K562 (cell line): Measurements from ENCODE around the gene SAXO1. TPM values are rescaled to one million over a fixed set of nuclear protein-coding genes. Genes with fewer than 3 reads are reported as not detected.

Source experiments
- ATAC-seq: fragments of 200-7000 bp; cut with Tn5 transposase; 3 replicates; pipeline ENCODE4 v1.9.1; 2020; ENCODE audit warnings: moderate library complexity
- BruUV-seq: library from RNA; stranded (reverse); fragments of 400-500 nt; replicated peaks from 2 replicates; lab custom pipeline; 2021; lab: Mats Ljungman, UMichigan
- CTCF ChIA-PET: fragments of 300-600 bp; formaldehyde crosslinking; extraction: SDS; loops from one replicate; lab custom pipeline; 2021; ENCODE audit warnings: low intra/inter-chr PET ratio; lab: Yijun Ruan, JAX
- POLR2A ChIA-PET: fragments of 300-600, 350-650 bp; sonication (Branson Sonifier 250); formaldehyde crosslinking; extraction: SDS; loops from one replicate; lab custom pipeline; 2021; ENCODE audit warnings: antibody characterized with exemption, inconsistent platforms; lab: Yijun Ruan, JAX
- DNase-seq, 4 experiments: peaks; one replicate each; pipeline versions ENCODE4 v3.0.0 to v3.0.0-alpha.2; 2011 to 2018; ENCODE audit warnings: low spot score in 3 of 4, mixed read lengths in 3 of 4; ENCODE audit errors: extremely low read depth in 1 of 4
- FAIRE-seq: peaks from 2 replicates; lab custom pipeline; 2011; peaks lifted over from hg19 to GRCh38; lab: Jason Lieb, UNC
- H2AFZ ChIP-seq: 2 replicates; pipeline ENCODE4 v1.6.0; 2011; ENCODE audit warnings: low read depth, low read length, control low read depth, inconsistent platforms
- H3K27ac ChIP-seq: fragments of 200-600 bp; 3 replicates; pipeline ENCODE4 v1.8.0; 2011; ENCODE audit warnings: low read depth, mild to moderate bottlenecking, control low read depth, inconsistent platforms, low read length, moderate library complexity, mixed read lengths; ENCODE audit errors: extremely low read depth
- H3K27me3 ChIP-seq, 2 experiments: fragments of 300-600 bp in 1 of 2; 2 replicates in 1 of 2; 3 replicates in 1 of 2; pipeline versions ENCODE4 v1.6.0 to v1.8.0; 2011; ENCODE audit warnings: inconsistent platforms in 2 of 2, low read length in 2 of 2, mild to moderate bottlenecking in 1 of 2, mixed read lengths in 1 of 2, moderate library complexity in 1 of 2; ENCODE audit not compliant: control insufficient read depth in 2 of 2, insufficient read depth in 2 of 2
- H3K36me3 ChIP-seq: fragments of 300-600 bp; 3 replicates; pipeline ENCODE4 v1.8.0; 2011; ENCODE audit warnings: mild to moderate bottlenecking, low read length, inconsistent platforms; ENCODE audit not compliant: control insufficient read depth, insufficient read depth
- H3K4me1 ChIP-seq, 2 experiments: fragments of 200-600 bp in 1 of 2; replicated peaks in 1 of 2; 2 replicates in 1 of 2; 3 replicates in 1 of 2; pipeline versions ENCODE4 v1.5.1 to v1.8.0; 2011; ENCODE audit warnings: inconsistent platforms in 2 of 2, low read length in 2 of 2, mild to moderate bottlenecking in 1 of 2, mixed read lengths in 1 of 2, moderate library complexity in 1 of 2; ENCODE audit not compliant: control insufficient read depth in 2 of 2, insufficient read depth in 2 of 2
- H3K4me2 ChIP-seq: 2 replicates; pipeline ENCODE4 v1.6.1; 2011; ENCODE audit warnings: low read length, control low read depth, inconsistent platforms, mixed read lengths; ENCODE audit not compliant: insufficient read depth
- H3K4me3 ChIP-seq: fragments of 200-600 bp; sonication (generic), shearing (Covaris generic); 2 replicates; pipeline ENCODE4 v1.5.1; 2016; ENCODE audit warnings: control low read depth, inconsistent platforms
- H3K79me2 ChIP-seq: fragments of 200-600 bp; 3 replicates; pipeline ENCODE4 v1.8.0; 2011; ENCODE audit warnings: low read length, inconsistent platforms; ENCODE audit not compliant: control insufficient read depth, insufficient read depth
- H3K9ac ChIP-seq, 2 experiments: 2 replicates each; pipeline versions ENCODE4 v1.6.0 to v1.6.1; 2011; ENCODE audit warnings: low read depth in 2 of 2, low read length in 2 of 2, control low read depth in 1 of 2, inconsistent platforms in 1 of 2, mild to moderate bottlenecking in 1 of 2, mixed read lengths in 1 of 2; ENCODE audit not compliant: insufficient read depth in 1 of 2
- H3K9me1 ChIP-seq: one replicate; pipeline ENCODE4 v1.6.0; 2011; ENCODE audit warnings: inconsistent platforms, mild to moderate bottlenecking, low read length, moderate library complexity; ENCODE audit not compliant: control insufficient read depth, insufficient read depth
- H3K9me3 ChIP-seq: replicated peaks from 2 replicates; pipeline ENCODE4 v1.5.1; 2011; ENCODE audit warnings: low read depth, low read length, inconsistent platforms; ENCODE audit not compliant: control insufficient read depth, insufficient read depth
- H4K20me1 ChIP-seq: replicated peaks from 2 replicates; pipeline ENCODE4 v1.6.1; 2011; ENCODE audit warnings: low read length, inconsistent platforms, mixed read lengths; ENCODE audit not compliant: control insufficient read depth, insufficient read depth
- BRD4 ChIP-seq: fragments of 200-600 bp; sonication (generic); IDR thresholded peaks from 2 replicates; pipeline ENCODE4 v1.6.1; 2017; ENCODE audit warnings: inconsistent platforms
- HIVEP1 ChIP-seq: fragments of 250-450 bp; sonication (Bioruptor Pico); IDR thresholded peaks from 2 replicates; pipeline ENCODE4 v1.4.0; 2020; ENCODE audit warnings: mild to moderate bottlenecking
- PCBP1 ChIP-seq: fragments of 200-400 bp; formaldehyde crosslinking; IDR thresholded peaks from 2 replicates; pipeline ENCODE4 v1.6.1; 2018; ENCODE audit warnings: mild to moderate bottlenecking, low read depth, low read length; ENCODE audit not compliant: poor library complexity, severe bottlenecking
- PHTF2 ChIP-seq: fragments of 250-450 bp; sonication (Bioruptor Pico); IDR thresholded peaks from 2 replicates; pipeline ENCODE4 v1.5.0; 2021; ENCODE audit warnings: mild to moderate bottlenecking
- RAD21 ChIP-seq, 2 experiments: fragments of 250-450 bp in 1 of 2; fragments of 450-650 bp in 1 of 2; sonication (Bioruptor Pico) in 1 of 2; formaldehyde crosslinking in 1 of 2; IDR thresholded peaks in 1 of 2; conservative IDR thresholded peaks in 1 of 2; 2 replicates each; pipeline versions ENCODE4 v1.4.0 to v1.8.0; 2020 to 2022; ENCODE audit warnings: mild to moderate bottlenecking in 2 of 2, moderate library complexity in 1 of 2
- SMAD4 ChIP-seq: fragments of 250-450 bp; sonication (Bioruptor Pico); conservative IDR thresholded peaks from 2 replicates; pipeline ENCODE4 v1.8.0; 2021; ENCODE audit warnings: inconsistent platforms, mild to moderate bottlenecking, moderate library complexity
- ZC3H8 ChIP-seq: fragments of 450-650 bp; IDR thresholded peaks from 2 replicates; pipeline ENCODE4 v1.6.1; 2017
- ZNF695 ChIP-seq: fragments of 450-650 bp; formaldehyde crosslinking; IDR thresholded peaks from 2 replicates; pipeline ENCODE4 v1.4.0; 2020; ENCODE audit warnings: mild to moderate bottlenecking, moderate library complexity
- WGBS: fragments of 100-300 bp; shearing (Covaris generic); methylation state at CpG from one replicate; pipeline ENCODE4 v1.1.6; 2016; ENCODE audit warnings: low coverage, mixed read lengths; ENCODE audit not compliant: insufficient coverage; ENCODE audit errors: missing lambda C conversion rate; 5-methylcytosine and 5-hydroxymethylcytosine counted together
- in situ Hi-C: fragments of 300-500 bp; cut with MboI; formaldehyde crosslinking; loops from 4 replicates; pipeline ENCODE4 v1.15.0; 2018; ENCODE audit warnings: inconsistent platforms, mixed read lengths
- intact Hi-C: fragments of 100-400 bp; cut with micrococcal nuclease; formaldehyde crosslinking; loops from 2 replicates; pipeline ENCODE4 v1.14.2; 2022
- polyA plus RNA-seq, 8 experiments: library from polyadenylated mRNA; depleted of rRNA in 4 of 8; stranded (reverse) in 5 of 8; unstranded in 3 of 8; fragments of >200 nt; fragmentation: Nextera tagmentation in 2 of 8; fragmentation: Illumina TruSeq in 1 of 8; extraction: Ambion mirVana in 2 of 8; extraction: Trizol in 1 of 8; gene quantifications; 2 replicates each; pipeline versions ENCODE4 v1.2.1 to v1.2.3, GENCODE V29; 2011 to 2014; ENCODE audit warnings: inconsistent platforms in 1 of 8, missing spikeins in 1 of 8
- total RNA-seq, 7 experiments: library from RNA; depleted of rRNA in 6 of 7; stranded (reverse); fragments of >200 nt in 6 of 7; fragmentation: Illumina TruSeq in 2 of 7; extraction: Trizol in 2 of 7; gene quantifications; 2 replicates each; pipeline versions ENCODE4 v1.2.1 to v1.2.3, GENCODE V29; 2011 to 2021; ENCODE audit warnings: low replicate concordance in 1 of 7
- TF ChIP-seq, protein P1 (sequence below): fragments of 450-650 bp; formaldehyde crosslinking; IDR thresholded peaks from 2 replicates; pipeline ENCODE4 v1.4.0; 2022; ENCODE audit warnings: missing genetic modification characterization
- TF ChIP-seq, protein P2 (sequence below): sonication (generic); formaldehyde crosslinking; IDR thresholded peaks from 2 replicates; pipeline ENCODE4 v1.8.1; 2023; ENCODE audit warnings: missing genetic modification reagents, mild to moderate bottlenecking, borderline replicate concordance
- TF ChIP-seq, protein P3 (sequence below): sonication (generic); formaldehyde crosslinking; IDR thresholded peaks from 2 replicates; pipeline ENCODE4 v1.8.0; 2023; ENCODE audit warnings: mild to moderate bottlenecking, missing genetic modification reagents
- TF ChIP-seq, protein P4 (sequence below): fragments of 450-650 bp; IDR thresholded peaks from 2 replicates; pipeline ENCODE4 v1.6.1; 2016; ENCODE audit warnings: borderline replicate concordance
- TF ChIP-seq, protein P5 (sequence below): sonication (generic); formaldehyde crosslinking; IDR thresholded peaks from 2 replicates; pipeline ENCODE4 v1.8.0; 2022; ENCODE audit warnings: mild to moderate bottlenecking, missing genetic modification reagents

SAXO1 gene
- total and polyA plus RNA-seq, 9 of the 15 experiments (the other 6 are each of a cell fraction or from before 2014, with no cell fraction given): 0.04 TPM; not detected in 8

DNA sequence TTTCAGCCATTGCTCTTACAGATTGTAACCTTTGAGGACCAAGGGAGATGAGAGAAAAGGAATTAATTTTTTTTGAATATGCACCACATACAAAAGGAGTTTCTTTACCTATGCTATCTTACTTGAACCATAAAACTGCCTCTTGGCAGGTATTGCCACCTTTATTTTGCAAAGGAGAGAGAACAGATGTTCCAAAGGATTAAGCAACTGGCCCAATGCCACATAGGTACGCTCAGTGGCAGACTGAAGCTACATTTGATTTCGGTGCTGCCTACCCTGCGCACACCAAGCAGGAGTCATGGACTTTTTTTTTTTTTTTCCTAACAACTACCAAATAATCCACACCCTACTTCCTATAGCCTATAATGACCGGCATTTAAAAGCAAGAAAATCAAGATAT, 43.1 kb downstream of the SAXO1 start:
- intact Hi-C loops: no loop called here
- Histone ChIP-seq H3K4me1 (no peaks in the 10 kb centered on the region), H2AFZ (no peak overlapping the region), H3K9ac (no peak overlapping the region), H3K36me3 (no peaks in the 10 kb centered on the region), H3K27me3 (no peaks in the 10 kb centered on the region), H3K9me1 (no peaks in the 10 kb centered on the region), H3K4me2 (no peak overlapping the region), H3K9me3 (no peaks in the 10 kb centered on the region), H4K20me1 (no peaks in the 10 kb centered on the region), H3K27ac (no peak overlapping the region), H3K4me3 (no peak overlapping the region), H3K79me2 (no peaks in the 10 kb centered on the region)
- CTCF ChIA-PET: no interaction called here
- FAIRE-seq: no peak
- DNase-seq: no peak
- in situ Hi-C loops: no loop called here
- no peak for ATAC-seq
- BruUV-seq: no TSS peak
- 2% methylated on average over 4 of the region's 4 CpGs for WGBS
- POLR2A ChIA-PET: no interaction called here
- TF ChIP-seq, protein P1, sequence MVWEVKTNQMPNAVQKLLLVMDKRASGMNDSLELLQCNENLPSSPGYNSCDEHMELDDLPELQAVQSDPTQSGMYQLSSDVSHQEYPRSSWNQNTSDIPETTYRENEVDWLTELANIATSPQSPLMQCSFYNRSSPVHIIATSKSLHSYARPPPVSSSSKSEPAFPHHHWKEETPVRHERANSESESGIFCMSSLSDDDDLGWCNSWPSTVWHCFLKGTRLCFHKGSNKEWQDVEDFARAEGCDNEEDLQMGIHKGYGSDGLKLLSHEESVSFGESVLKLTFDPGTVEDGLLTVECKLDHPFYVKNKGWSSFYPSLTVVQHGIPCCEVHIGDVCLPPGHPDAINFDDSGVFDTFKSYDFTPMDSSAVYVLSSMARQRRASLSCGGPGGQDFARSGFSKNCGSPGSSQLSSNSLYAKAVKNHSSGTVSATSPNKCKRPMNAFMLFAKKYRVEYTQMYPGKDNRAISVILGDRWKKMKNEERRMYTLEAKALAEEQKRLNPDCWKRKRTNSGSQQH (CRISPR knock-in tag): no peak
- TF ChIP-seq PHTF2 (CRISPR knock-in tag): no peak
- TF ChIP-seq HIVEP1 (CRISPR knock-in tag): no peak
- TF ChIP-seq, protein P2, sequence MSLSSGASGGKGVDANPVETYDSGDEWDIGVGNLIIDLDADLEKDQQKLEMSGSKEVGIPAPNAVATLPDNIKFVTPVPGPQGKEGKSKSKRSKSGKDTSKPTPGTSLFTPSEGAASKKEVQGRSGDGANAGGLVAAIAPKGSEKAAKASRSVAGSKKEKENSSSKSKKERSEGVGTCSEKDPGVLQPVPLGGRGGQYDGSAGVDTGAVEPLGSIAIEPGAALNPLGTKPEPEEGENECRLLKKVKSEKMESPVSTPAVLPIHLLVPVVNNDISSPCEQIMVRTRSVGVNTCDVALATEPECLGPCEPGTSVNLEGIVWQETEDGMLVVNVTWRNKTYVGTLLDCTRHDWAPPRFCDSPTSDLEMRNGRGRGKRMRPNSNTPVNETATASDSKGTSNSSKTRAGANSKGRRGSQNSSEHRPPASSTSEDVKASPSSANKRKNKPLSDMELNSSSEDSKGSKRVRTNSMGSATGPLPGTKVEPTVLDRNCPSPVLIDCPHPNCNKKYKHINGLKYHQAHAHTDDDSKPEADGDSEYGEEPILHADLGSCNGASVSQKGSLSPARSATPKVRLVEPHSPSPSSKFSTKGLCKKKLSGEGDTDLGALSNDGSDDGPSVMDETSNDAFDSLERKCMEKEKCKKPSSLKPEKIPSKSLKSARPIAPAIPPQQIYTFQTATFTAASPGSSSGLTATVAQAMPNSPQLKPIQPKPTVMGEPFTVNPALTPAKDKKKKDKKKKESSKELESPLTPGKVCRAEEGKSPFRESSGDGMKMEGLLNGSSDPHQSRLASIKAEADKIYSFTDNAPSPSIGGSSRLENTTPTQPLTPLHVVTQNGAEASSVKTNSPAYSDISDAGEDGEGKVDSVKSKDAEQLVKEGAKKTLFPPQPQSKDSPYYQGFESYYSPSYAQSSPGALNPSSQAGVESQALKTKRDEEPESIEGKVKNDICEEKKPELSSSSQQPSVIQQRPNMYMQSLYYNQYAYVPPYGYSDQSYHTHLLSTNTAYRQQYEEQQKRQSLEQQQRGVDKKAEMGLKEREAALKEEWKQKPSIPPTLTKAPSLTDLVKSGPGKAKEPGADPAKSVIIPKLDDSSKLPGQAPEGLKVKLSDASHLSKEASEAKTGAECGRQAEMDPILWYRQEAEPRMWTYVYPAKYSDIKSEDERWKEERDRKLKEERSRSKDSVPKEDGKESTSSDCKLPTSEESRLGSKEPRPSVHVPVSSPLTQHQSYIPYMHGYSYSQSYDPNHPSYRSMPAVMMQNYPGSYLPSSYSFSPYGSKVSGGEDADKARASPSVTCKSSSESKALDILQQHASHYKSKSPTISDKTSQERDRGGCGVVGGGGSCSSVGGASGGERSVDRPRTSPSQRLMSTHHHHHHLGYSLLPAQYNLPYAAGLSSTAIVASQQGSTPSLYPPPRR: no peak
- no peak for TF ChIP-seq ZC3H8
- no peak for TF ChIP-seq RAD21 (CRISPR knock-in tag; conservative IDR thresholded peaks at IDR 0.05 in 1 of 2, IDR thresholded peaks at IDR 0.05 in 1 of 2)
- TF ChIP-seq PCBP1: no peak
- no peak for TF ChIP-seq ZNF695 (CRISPR knock-in tag)
- TF ChIP-seq SMAD4 (CRISPR knock-in tag): no peak
- TF ChIP-seq, protein P3, sequence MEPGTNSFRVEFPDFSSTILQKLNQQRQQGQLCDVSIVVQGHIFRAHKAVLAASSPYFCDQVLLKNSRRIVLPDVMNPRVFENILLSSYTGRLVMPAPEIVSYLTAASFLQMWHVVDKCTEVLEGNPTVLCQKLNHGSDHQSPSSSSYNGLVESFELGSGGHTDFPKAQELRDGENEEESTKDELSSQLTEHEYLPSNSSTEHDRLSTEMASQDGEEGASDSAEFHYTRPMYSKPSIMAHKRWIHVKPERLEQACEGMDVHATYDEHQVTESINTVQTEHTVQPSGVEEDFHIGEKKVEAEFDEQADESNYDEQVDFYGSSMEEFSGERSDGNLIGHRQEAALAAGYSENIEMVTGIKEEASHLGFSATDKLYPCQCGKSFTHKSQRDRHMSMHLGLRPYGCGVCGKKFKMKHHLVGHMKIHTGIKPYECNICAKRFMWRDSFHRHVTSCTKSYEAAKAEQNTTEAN (CRISPR knock-in tag): no peak
- TF ChIP-seq, protein P4, sequence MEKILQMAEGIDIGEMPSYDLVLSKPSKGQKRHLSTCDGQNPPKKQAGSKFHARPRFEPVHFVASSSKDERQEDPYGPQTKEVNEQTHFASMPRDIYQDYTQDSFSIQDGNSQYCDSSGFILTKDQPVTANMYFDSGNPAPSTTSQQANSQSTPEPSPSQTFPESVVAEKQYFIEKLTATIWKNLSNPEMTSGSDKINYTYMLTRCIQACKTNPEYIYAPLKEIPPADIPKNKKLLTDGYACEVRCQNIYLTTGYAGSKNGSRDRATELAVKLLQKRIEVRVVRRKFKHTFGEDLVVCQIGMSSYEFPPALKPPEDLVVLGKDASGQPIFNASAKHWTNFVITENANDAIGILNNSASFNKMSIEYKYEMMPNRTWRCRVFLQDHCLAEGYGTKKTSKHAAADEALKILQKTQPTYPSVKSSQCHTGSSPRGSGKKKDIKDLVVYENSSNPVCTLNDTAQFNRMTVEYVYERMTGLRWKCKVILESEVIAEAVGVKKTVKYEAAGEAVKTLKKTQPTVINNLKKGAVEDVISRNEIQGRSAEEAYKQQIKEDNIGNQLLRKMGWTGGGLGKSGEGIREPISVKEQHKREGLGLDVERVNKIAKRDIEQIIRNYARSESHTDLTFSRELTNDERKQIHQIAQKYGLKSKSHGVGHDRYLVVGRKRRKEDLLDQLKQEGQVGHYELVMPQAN: no peak
- TF ChIP-seq, protein P5, sequence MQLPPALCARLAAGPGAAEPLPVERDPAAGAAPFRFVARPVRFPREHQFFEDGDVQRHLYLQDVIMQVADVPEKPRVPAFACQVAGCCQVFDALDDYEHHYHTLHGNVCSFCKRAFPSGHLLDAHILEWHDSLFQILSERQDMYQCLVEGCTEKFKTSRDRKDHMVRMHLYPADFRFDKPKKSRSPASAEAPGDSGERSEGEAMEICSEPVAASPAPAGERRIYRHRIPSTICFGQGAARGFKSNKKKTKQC (CRISPR knock-in tag): no peak
- no peak for TF ChIP-seq BRD4
